IPS DF 4.7 (cell line): ENCODE data around the gene MAP3K3.

Source experiments
- DNase-seq: peaks from one replicate; pipeline ENCODE4 v3.0.0-alpha.2; 2013; ENCODE audit warnings: low spot score; ENCODE audit errors: extremely low read depth

MAP3K3 gene

DNA sequence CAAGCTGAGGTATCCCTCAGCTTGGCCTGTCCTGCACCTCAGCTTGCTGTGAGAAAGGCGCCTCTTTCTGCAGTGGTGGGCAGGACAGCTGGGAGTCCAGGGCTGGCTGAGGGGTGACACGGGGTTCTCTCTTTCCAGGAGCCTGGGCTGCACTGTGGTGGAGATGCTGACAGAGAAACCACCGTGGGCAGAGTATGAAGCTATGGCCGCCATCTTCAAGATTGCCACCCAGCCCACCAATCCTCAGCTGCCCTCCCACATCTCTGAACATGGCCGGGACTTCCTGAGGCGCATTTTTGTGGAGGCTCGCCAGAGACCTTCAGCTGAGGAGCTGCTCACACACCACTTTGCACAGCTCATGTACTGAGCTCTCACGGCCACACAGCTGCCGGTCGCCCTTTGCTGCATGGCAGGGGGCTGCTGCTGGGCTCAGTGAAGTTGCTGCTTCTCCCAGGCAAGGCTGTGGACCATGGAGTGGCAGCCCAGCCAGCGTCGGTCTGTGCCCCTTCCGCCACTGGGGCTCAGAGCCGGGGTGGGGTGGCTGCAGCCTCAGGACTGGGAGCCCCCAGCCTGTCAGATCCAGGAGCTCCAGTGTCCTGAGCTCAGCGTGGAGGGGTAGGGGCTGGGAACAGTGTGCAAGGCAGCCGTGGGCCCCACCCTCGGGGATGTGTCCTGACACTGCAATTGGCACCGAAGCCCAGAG is 71.3 kb downstream of the MAP3K3 start:
- no peak for DNase-seq

GRCh38 chr17:63694229-63694949 is 72.2 kb downstream of the MAP3K3 start:
- no peak for DNase-seq

DNA sequence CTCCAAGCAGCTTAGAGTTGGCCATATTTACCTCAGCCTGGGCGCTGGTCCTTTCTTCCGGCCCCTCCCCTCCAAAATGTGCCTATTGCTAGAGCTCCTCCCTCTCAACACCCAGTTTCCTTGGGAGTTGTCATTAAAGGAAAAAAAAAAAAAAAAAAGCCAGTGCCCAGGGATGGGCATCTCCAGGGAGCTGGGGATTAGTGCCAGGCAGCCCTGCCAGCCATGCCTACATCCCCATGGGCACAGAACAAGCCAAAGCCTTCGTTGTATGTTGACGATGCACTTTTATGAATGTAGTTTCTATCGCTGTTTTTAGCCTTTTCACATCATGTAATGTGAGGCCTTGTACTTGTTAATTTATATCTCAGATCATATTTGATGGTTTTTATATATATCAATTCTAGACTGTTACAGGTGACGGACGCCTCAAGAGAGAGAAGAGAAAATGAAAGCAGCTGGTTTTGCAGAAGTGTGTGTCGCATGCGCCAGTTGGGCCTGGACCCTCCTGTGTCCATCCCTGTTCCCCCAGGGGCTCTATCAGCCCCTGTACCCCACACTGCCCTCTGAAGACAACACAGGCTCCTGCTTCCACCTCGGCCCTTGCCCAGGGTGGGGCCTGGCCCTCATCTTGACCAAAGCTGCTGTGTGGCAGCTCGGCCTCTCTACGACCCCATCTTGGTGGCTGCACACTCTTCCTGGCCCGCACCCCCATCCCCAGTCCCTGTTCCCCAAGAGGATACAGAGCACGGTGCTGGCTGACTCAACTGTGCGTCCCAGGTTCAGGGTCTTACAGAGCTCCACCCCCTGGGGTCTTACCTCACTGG is 72.9 kb downstream of the MAP3K3 start:
- DNase-seq: no peak

DNA sequence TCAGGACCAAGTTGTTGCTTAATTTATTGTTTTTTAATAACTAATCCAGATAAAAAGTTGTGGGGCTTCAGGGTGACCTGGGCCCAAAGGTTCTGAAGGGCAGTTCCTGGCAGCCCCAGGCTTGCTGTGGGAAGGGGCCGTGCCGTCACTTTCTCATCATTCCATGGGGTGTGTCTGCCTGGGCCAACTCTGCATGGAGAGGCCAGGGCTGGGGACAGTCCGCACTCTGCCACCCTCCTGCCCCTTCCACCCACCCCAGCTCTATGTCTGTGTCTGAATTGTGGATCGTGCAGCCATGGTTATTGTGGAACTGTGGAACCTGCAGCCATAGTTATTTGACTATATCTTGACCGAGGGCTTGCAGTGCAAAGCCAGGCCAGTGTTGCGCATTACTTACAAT is 73.7 kb downstream of the MAP3K3 start:
- DNase-seq: no peak

GRCh38 chr17:63696381-63696961 is 74.3 kb downstream of the MAP3K3 start:
- no peak for DNase-seq

DNA sequence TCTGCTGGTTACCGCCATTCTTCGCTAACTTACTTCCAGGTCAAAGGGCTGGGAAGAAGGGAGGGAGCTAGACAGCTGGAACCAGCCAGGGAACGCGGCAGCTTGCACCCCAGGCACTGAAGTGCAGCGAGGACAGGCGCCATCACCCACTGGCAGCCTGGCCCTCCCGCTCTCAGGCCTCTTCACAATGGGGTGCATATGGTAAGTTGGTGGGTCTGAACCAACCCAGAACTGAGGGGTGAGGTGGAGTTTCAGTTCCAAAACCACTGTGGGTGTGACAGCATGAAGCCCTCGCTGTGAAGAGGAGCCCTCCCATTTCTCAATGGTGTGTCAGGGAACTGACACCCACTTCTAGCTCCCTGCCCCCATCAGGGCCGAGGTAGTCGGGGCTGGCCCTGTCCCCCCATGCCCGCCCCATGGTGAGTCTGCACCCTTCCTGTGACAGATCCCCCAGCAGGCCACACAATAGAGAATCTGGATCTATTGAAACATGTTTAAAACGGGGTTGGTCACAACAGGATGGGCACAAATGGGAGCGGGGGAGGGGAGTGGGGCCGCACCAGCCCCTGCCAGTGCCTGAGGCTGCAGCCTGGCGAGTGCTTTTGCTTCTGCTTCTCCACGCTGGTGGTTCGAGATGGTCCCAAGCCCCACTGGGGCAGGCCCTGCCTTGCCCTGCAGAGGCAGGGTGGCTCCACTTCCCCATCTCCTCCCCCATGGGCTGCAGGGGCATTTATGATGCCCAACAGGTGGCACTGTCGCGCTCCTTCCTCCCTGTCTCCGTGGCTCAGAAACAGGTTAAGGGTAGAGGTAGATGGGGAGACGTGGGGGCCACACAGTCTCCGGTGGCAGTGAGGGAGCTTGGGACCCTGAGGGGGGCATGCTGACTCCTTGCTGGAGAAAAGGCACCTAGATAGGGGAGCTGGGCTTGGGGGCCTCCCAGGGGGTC is 75.4 kb downstream of the MAP3K3 start:
- no peak for DNase-seq

DNA sequence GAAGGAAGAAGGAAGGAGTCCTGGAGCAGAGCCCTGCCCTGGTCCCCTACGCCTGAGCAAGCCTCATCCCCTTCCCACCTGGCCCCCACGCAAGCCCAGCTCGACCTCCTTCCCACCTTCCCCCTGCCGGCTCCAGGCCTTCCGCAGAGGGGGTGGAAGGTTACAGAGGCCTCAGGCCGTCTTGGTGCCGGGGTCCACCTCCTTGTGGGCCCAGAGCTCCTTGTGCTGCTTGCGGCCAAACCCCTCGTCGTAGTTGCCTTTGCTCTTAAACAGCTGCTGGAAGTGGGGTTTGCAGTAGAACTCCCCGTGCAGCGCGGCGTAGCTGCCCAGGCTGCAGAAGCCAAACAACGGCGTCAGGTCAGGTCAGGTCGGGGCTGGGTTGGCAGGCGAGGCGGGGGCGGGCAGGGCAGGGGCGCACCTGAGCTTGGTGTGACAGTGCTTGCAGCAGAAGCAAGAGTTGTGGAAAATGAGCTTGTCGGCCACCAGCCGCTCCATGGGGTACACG is 76.2 kb downstream of the MAP3K3 start:
- DNase-seq: no peak

DNA sequence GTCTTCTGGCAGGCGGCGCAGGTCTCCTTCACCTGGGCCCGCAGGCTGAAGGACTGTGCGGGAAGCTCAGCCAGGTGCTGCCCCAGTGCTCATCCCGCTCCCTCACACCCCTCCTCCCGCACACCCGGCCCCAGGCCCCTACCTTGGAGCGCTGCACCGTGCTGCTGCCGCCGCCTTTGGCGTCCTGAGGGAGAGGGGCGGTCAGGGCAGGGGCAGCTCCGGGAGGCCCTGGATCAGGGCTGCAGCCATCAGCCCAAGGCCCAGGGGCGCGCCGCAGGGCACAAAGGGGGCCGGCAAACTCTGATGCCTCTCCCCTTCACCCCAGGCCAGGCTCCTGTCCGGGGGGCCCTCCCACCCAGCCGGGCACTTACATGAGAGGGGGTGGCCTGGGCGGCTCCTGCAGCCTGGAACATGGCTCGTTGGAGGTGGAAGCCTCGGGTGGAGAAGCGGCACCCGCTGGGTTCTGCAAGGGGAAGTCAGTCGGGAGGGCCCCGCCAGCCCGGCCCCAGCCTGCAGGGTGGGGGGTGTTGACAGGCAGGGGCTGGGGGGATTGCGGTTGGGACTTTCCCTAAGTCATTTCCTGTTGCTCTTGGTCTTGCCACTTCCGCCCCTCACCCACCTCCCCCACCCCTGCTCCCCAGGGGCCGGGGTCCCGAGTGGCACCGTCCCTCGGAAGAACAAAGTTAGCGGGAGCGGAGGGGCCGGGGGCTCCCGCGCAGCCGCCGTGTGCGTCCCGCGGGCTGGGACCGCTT is 76.8 kb downstream of the MAP3K3 start:
- DNase-seq: no peak

- DNase-seq: no peak
Observed at GRCh38 chr17:63699638-63700527, 77.7 kb downstream of the MAP3K3 start, which contains the start of gene LIMD2. TSS of gene LIMD2 (minus strand) at chr17:63700125. CDS start at chr17:63699298, 827 bp downstream.

DNA sequence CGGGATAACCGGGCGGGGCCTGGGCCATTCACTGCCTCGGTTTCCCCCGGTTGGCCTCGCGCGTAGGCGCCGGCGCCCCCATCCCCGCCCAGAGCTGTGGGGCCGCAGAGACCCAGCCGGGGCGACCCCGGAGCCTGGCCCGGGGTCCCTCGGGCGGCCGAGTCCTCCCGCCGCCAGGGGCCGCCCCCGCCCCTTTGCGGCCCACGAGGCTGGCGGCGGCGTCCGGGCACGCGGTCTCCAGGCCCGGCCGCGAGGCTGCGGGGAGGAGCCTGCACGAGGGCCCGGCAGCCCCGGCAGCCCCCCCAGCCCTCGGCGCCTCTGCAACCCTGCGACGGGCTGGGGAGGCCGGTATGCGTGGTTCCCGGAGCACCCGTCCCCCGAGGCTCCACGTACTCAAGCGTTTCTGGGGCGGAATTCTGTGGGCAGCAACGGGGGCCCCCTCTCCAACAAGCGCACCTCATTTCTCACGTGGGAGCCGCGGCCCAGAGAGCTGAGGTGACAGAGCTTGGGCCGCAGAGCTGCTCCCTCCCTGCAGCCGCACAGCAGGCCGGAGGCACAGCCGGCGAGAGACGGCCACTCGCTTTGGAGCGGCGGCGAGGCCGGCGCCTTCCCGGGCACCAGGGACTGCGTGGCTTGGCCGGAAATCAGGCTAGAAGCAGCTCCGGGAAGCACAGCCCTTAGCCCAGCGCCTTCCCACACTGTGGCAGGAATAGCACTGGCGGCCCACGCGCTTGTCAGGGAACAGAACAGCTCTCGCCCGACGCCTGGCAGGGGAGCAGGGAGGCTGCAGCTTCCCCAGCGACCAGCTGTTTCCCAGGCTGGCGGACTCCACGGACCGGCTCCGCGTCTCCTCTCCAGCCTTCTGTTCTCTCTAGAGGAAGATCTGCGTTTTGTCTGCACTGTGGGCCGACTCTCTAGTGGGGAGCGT is 78.6 kb downstream of the MAP3K3 start:
- no peak for DNase-seq

- DNase-seq: no peak
Observed at GRCh38 chr17:63701456-63701820, 79.2 kb downstream of the MAP3K3 start.

DNA sequence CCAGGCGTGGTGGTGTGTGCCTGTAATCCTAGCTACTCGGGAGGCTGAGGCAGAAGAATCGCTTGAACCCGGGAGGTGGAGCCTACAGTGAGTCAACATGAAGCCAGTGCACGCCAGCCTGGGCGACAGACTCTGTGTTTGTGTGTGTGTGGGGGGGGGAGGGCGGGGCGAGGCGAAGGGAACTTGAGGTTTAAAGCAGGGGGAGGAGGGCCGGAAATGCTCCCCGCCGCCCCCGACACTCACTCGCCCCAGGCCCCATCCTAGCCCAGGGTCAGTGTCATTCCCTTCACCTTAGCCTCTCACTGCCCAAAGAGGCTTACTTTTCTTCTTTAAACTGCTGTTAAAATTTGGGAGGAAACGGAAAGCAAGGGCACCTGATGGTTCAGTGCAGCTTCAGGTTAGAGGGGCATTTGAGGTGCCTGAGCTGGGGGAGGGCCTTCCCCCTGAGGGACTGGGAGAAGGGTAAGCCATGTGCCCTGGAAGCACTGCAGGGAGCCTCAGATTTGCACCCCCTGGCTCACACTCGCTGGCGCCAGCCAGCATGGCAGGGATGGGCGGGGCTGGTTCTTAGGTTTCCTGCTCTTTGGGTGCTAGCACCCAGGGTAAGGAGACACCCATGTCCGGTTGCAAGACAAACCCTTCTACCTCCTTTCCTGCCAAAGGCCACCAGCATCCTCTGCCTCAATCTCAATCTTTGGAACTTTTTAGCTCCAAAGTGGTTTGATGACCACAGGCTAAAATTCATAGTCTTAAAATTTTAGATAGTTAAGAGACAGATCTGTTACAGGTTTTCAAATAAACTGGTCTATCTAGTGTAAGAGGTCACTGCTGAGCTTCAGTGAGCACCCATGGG is 79.9 kb downstream of the MAP3K3 start:
- no peak for DNase-seq

GRCh38 chr17:63702721-63703015 is 80.5 kb downstream of the MAP3K3 start:
- no peak for DNase-seq

GRCh38 chr17:63703029-63703428 is 80.8 kb downstream of the MAP3K3 start:
- DNase-seq: no peak

DNA sequence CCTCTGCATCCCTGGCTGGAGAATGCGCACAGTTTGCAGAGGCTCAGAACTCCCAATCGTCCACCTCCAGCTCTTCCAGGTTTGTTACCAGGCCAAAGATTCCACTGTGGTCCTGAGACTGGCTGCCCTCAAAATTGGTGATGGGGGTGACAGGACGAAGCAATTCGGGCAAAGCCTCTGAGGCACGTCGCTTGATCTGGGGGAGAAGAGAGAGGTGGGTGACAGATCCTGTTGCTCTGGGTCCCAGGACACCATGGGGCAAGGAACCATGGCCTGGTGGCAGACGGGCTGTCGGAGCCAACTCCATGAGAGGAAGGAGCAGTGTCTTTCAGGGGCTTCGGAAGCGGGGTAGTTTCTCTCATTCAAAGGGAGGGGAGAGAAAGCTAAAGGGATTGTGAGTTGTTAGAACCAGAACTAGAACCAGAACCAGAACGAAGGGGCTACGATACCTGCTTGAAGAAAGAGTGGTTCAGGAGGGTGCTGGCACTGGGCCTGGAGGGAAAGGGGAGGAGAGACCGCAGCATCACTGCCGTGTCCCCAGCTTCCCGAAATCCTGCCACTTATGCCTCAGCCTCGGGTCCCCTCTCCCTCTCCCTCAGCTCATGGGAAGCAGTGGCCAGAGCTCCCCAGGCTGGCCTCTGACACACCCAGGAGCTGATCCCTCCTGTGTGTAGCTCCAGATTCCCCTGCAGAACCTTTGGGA is 81.5 kb downstream of the MAP3K3 start:
- DNase-seq: no peak

GRCh38 chr17:63704259-63704576 is 82.0 kb downstream of the MAP3K3 start:
- no peak for DNase-seq
